ENCODE results near the gene SERPINE3.

The SERPINE3 gene

GRCh38 chr13:51360489-51360888, 21.0 kb downstream of the SERPINE3 start:
- in situ Hi-C loops (cut with MboI; ENCODE audit: low sequenced_read_pairs) = no loop called here

GRCh38 chr13:51361106-51361505, 21.6 kb downstream of the SERPINE3 start:
- in situ Hi-C loops (cut with MboI; ENCODE audit: low sequenced_read_pairs) = no loop called here

- in situ Hi-C loops (cut with MboI; ENCODE audit: low sequenced_read_pairs) = no loop called here
These were observed 24.1 kb downstream of the SERPINE3 start for GRCh38 chr13:51363625-51364024.

GRCh38 chr13:51364404-51365008, 25.0 kb downstream of the SERPINE3 start:
- in situ Hi-C loops (cut with MboI; ENCODE audit: low sequenced_read_pairs) = no loop called here

- in situ Hi-C loops (cut with MboI; ENCODE audit: low sequenced_read_pairs) = no loop called here
These were observed 30.6 kb downstream of the SERPINE3 start for GRCh38 chr13:51370116-51370515.

GRCh38 chr13:51370811-51371210, 31.3 kb downstream of the SERPINE3 start:
- in situ Hi-C loops (cut with MboI; ENCODE audit: low sequenced_read_pairs) = no loop called here

- in situ Hi-C loops (cut with MboI; ENCODE audit: low sequenced_read_pairs) = no loop called here
These were observed 32.4 kb downstream of the SERPINE3 start for GRCh38 chr13:51371768-51372399.

- in situ Hi-C loops (cut with MboI; ENCODE audit: low sequenced_read_pairs) = no loop called here
These were observed 34.0 kb downstream of the SERPINE3 start for GRCh38 chr13:51373451-51373850.

- in situ Hi-C loops (cut with MboI; ENCODE audit: low sequenced_read_pairs) = no loop called here
These were observed 40.8 kb downstream of the SERPINE3 start for GRCh38 chr13:51380269-51380668.

- in situ Hi-C loops (cut with MboI; ENCODE audit: low sequenced_read_pairs) = no loop called here
These were observed 45.6 kb downstream of the SERPINE3 start for GRCh38 chr13:51385114-51385513.

- in situ Hi-C loops (cut with MboI; ENCODE audit: low sequenced_read_pairs) = no loop called here
These were observed 55.2 kb downstream of the SERPINE3 start for GRCh38 chr13:51394724-51395123.

GRCh38 chr13:51396352-51396751, 56.9 kb downstream of the SERPINE3 start:
- in situ Hi-C loops (cut with MboI; ENCODE audit: low sequenced_read_pairs) = no loop called here

- in situ Hi-C loops (cut with MboI; ENCODE audit: low sequenced_read_pairs) = no loop called here
These were observed 57.9 kb downstream of the SERPINE3 start for GRCh38 chr13:51397262-51397941.

- in situ Hi-C loops (cut with MboI; ENCODE audit: low sequenced_read_pairs) = no loop called here
These were observed 65.7 kb downstream of the SERPINE3 start for GRCh38 chr13:51405176-51405575.

- in situ Hi-C loops (cut with MboI; ENCODE audit: low sequenced_read_pairs) = no loop called here
These were observed 72.9 kb downstream of the SERPINE3 start for GRCh38 chr13:51412431-51412830.

All from hTERT RPE-1 (cell line).